OCI-LY7 (cell line): ENCODE results near the gene NPM3. TPM values are rescaled to one million over a fixed set of nuclear protein-coding genes. Genes with fewer than 3 reads are reported as not detected.

ENCODE experiments used
- BruUV-seq: library from RNA; stranded (reverse); fragments of 400-500 nt; replicated peaks from 2 replicates; lab custom pipeline; 2021; lab: Mats Ljungman, UMichigan
- CTCF ChIA-PET: fragments of 300-600 bp; sonication (Branson Sonifier 250); formaldehyde crosslinking; loops from one replicate; lab custom pipeline; 2022; ENCODE audit warnings: antibody characterized with exemption; ENCODE audit not compliant: unreplicated experiment; lab: Charles Lee
- POLR2A ChIA-PET: fragments of 300-600 bp; sonication (Branson Sonifier 250); formaldehyde crosslinking; loops from one replicate; lab custom pipeline; 2022; ENCODE audit warnings: antibody characterized with exemption; lab: Charles Lee
- DNase-seq: peaks from one replicate; pipeline ENCODE4 v3.0.0-alpha.2; 2015; ENCODE audit warnings: low spot score
- H2AFZ ChIP-seq: fragments of 200-600 bp; sonication (generic), shearing (Covaris generic); 2 replicates; pipeline ENCODE4 v1.6.1; 2014; ENCODE audit warnings: mild to moderate bottlenecking, antibody characterized with exemption, low read length, moderate library complexity
- H3K27ac ChIP-seq: fragments of 200-600 bp; sonication (generic); 2 replicates; pipeline ENCODE4 v1.5.1; 2014; ENCODE audit warnings: mixed run types, low read depth, mild to moderate bottlenecking, moderate library complexity, low read length, inconsistent platforms; ENCODE audit not compliant: poor library complexity, severe bottlenecking
- H3K36me3 ChIP-seq: fragments of 200-600 bp; sonication (generic); 2 replicates; pipeline ENCODE4 v1.6.1; 2014; ENCODE audit warnings: mild to moderate bottlenecking, antibody characterized with exemption, low read length, moderate library complexity, mixed read lengths; ENCODE audit not compliant: insufficient read depth
- H3K4me1 ChIP-seq: fragments of 200-600 bp; sonication (generic); 2 replicates; pipeline ENCODE4 v1.5.1; 2014; ENCODE audit warnings: mild to moderate bottlenecking, low read length; ENCODE audit not compliant: insufficient read depth, poor library complexity, severe bottlenecking
- H3K4me2 ChIP-seq: fragments of 200-600 bp; sonication (generic); 2 replicates; pipeline ENCODE4 v1.6.1; 2014; ENCODE audit warnings: mild to moderate bottlenecking, low read length
- H3K4me3 ChIP-seq: fragments of 200-600 bp; sonication (generic); 2 replicates; pipeline ENCODE4 v1.5.1; 2014; ENCODE audit warnings: mild to moderate bottlenecking, low read depth, low read length; ENCODE audit not compliant: poor library complexity, severe bottlenecking
- H3K79me2 ChIP-seq: fragments of 200-600 bp; sonication (generic); 2 replicates; pipeline ENCODE4 v1.6.1; 2016; ENCODE audit warnings: low read depth, mild to moderate bottlenecking, low read length, moderate library complexity, mixed read lengths; ENCODE audit not compliant: insufficient read depth
- H3K9me2 ChIP-seq: fragments of 200-600 bp; sonication (generic); 2 replicates; pipeline ENCODE4 v1.6.1; 2016; ENCODE audit warnings: mild to moderate bottlenecking, low read length, mixed read lengths; ENCODE audit not compliant: insufficient read depth
- H3K9me3 ChIP-seq: fragments of 200-600 bp; sonication (generic); 2 replicates; pipeline ENCODE4 v1.6.1; 2014; ENCODE audit warnings: mild to moderate bottlenecking, mixed run types, low read length, mixed read lengths
- H4K20me1 ChIP-seq: fragments of 200-600 bp; sonication (generic); 2 replicates; pipeline ENCODE4 v1.6.1; 2014; ENCODE audit warnings: mild to moderate bottlenecking, antibody characterized with exemption, low read length, moderate library complexity, mixed read lengths; ENCODE audit not compliant: insufficient read depth
- CTCF ChIP-seq: fragments of 200-600 bp; sonication (generic); conservative IDR thresholded peaks from 2 replicates; pipeline ENCODE4 v1.5.1; 2014; ENCODE audit warnings: mild to moderate bottlenecking, antibody characterized with exemption, low read length, moderate library complexity, mixed read lengths
- EZH2phosphoT487 ChIP-seq: fragments of 200-600 bp; sonication (generic); IDR thresholded peaks from 2 replicates; pipeline ENCODE4 v1.6.1; 2018; ENCODE audit warnings: low read depth, borderline replicate concordance, mild to moderate bottlenecking, mixed run types, antibody characterized with exemption, low read length, moderate library complexity, mixed read lengths
- intact Hi-C: fragments of 100-400 bp; cut with micrococcal nuclease; formaldehyde crosslinking; loops from one replicate; pipeline ENCODE4 v1.10.0; 2022; ENCODE audit not compliant: unreplicated experiment
- total RNA-seq, 2 experiments: library from RNA; depleted of rRNA in 1 of 2; stranded (reverse); fragments of >200 nt in 1 of 2; shearing (Covaris generic) in 1 of 2; gene quantifications; 2 replicates each; pipeline ENCODE4 v1.2.3, GENCODE V29; 2014 to 2022

Gene NPM3
- total RNA-seq, 2 experiments from 2014 or later = 111 to 115 TPM

GRCh38 chr10:101817337-101818118 lies 34.3 kb upstream of the NPM3 start:
- ChIA-PET POLR2A (interaction anchor here (0.6 to 2.1 kb wide), 9 partner anchors 10 to 421 kb away, joined by 3 to 10 read pairs (median 4); partner anchors contain the start of gene NPM3), CTCF (interaction anchor here (0.8 to 1.3 kb wide), 2 partner anchors 24 to 37 kb away, joined by 3 to 4 read pairs; no protein-coding TSS in a partner anchor)
- H2AFZ ChIP-seq = no peak overlapping the region
- no peak for TF ChIP-seq CTCF
- no peak for TF ChIP-seq EZH2phosphoT487
- peaks cover 27% of the 10 kb centered on the region for H3K4me1 ChIP-seq
- H3K4me2 ChIP-seq = peak overlapping the region; percentile 99
- H3K36me3 ChIP-seq = peaks cover 27% of the 10 kb centered on the region
- peaks cover 68% of the 10 kb centered on the region for H3K79me2 ChIP-seq
- no peaks in the 10 kb centered on the region for H3K9me3 ChIP-seq
- H3K27ac ChIP-seq = peak overlapping the region; percentile 77
- no peaks in the 10 kb centered on the region for H3K9me2 ChIP-seq
- peaks cover 42% of the 10 kb centered on the region for H4K20me1 ChIP-seq
- DNase-seq = peak; percentile 61
- H3K4me3 ChIP-seq = peak overlapping the region; percentile 95
- intact Hi-C loops = loop anchor here (1.0 to 2.0 kb wide), 3 partner anchors 12 to 335 kb away; partner anchors contain the start of gene NOLC1
- BruUV-seq = no TSS peak

DNA sequence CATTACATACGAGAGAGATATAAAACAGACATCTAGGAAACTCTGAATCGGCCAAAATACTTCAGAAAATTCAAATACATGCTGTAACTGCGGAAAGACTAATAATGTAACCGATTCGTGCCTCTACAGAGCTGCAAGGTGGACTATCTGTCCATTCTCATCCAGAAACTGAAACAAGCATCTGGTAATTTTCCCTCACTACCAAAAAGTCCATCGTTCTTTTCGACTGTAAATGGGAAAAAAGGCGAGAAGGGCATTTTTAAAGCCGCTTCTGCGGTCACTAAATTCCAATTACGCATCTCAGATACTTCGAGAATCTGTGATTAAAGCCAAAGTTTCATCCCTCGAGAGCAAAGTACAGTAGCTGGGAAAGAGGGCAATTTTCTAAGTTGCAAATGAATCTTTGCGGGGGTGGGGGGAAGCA lies 33.7 kb upstream of the NPM3 start:
- ChIA-PET POLR2A (interaction anchor here (1.0 kb wide), 1 partner anchor 123 kb away, joined by 3 read pairs; no protein-coding TSS in a partner anchor), CTCF (interaction anchor here (0.8 kb wide), 1 partner anchor 25 kb away, joined by 4 read pairs; no protein-coding TSS in a partner anchor)
- no TSS peak for BruUV-seq
- H3K9me2 ChIP-seq = no peaks in the 10 kb centered on the region
- H3K79me2 ChIP-seq = peaks cover 74% of the 10 kb centered on the region
- H3K4me1 ChIP-seq = peaks cover 27% of the 10 kb centered on the region
- peak overlapping the region; percentile 95 for H3K4me3 ChIP-seq
- TF ChIP-seq EZH2phosphoT487 = no peak
- TF ChIP-seq CTCF = no peak
- intact Hi-C loops = no loop called here
- peaks cover 43% of the 10 kb centered on the region for H4K20me1 ChIP-seq
- H3K36me3 ChIP-seq = peaks cover 33% of the 10 kb centered on the region
- H2AFZ ChIP-seq = no peak overlapping the region
- peak overlapping the region; percentile 99 for H3K4me2 ChIP-seq
- H3K9me3 ChIP-seq = no peaks in the 10 kb centered on the region
- no peak for DNase-seq
- H3K27ac ChIP-seq = peak overlapping the region; percentile 77
